ENCODE data around the gene TNRC6A.
A peak's percentile ranks its signal among the peaks of the same experiment; 100 is the strongest.
"Not testable (repeated sequence)": the region's sequence is repeated elsewhere in the genome, so short reads cannot be mapped to it uniquely, and the experiment has no call there.

Gene TNRC6A

DNA sequence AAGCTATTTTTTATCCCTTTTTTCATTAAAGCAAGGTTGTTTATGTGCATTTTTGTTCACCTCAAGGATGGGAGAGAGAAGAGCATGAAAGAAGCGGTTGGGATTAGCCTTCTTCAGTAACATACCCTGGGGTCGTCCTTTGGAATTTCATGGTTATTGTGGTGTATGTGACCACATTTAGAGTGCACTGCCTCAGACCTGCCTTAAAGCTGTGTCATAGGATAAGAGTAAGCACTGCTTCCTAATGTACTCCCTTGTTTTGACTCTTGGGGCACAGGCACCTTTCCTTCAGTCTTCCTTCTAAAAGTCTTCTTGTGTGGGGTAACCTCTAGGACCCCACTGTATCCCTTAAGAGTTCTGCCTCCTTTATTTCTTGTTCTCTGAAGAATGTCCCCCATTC, 28.9 kb downstream of the TNRC6A start:
- DNase-seq (ENCODE audit: low read depth): no peak

DNA sequence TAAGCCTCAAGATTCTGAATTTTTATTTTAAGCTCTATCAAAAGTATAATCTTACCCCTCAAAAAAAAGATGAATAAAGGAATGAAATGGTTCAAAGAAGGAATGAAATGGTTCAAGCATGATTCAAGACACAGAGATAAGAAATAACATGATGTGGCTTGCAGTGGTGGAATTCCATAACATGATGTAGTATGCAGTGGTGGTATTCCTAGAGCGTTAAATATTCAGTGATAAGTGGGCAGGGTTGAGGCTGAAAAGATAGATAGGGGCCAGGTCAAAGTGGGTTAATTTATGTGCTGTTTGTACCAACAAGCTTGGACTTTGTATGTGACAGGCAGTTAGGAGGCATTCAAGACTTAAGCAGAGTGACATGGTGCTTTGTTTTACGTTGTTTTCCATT, 29.6 kb downstream of the TNRC6A start:
- no peak for DNase-seq (ENCODE audit: low read depth)

DNA sequence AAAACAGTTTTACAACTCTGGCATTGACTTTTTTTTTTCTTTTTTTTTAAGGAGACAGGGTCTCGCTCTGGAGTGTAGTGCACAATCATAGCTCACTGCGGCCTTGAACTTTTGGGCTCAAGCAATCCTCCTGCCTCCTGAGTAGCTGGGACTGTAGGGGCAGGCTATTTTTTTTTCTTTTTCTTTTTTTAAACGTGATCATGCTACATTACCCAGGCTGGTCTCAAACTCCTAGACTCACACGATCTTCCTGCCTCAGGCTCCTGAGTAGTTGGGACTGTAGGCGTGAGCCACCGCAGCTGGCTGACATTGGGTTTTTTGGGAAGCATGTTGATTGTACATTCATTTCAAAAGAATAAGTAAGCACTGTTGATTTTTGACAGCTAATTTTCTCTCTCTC, 32.1 kb downstream of the TNRC6A start:
- no peak for DNase-seq (ENCODE audit: low read depth)

DNA sequence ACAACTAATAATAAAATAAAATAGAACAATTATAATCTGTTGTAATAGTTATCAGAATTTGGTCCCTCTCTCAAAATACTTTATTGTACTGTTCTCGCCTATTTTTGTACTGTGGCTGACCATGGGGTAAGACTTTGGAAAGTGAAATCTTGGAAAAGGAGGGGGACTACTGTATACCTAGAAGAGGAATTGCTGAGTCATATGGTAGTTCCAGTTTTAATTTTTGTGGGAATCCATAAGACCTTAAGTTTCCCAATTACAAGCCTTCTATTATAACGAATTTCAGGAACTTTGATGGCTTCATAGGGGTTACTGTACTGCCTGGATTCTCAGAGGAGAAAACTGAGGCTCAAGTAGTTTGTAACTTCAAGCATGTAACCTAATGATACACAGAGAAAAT, 35.5 kb downstream of the TNRC6A start:
- DNase-seq (ENCODE audit: low read depth): no peak

DNA sequence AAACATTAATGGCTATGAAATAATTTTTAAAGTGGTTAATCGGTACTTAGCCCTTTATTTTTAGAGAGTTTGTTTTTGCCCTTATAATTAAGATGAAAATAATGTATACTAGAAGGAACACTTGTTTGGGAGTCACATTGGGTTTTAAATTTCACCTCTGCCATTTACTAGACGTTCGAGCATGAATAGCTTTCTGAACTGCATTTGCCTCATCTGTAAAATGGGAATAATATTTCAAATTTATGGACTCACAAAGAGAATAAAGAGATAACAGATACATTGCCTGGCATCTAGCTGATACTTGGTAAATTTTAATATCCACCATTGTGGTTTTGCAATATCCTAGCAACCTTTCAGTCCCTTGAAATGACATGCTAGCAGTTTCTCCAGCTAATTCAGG, 36.6 kb downstream of the TNRC6A start:
- no peak for DNase-seq (ENCODE audit: low read depth)

DNA sequence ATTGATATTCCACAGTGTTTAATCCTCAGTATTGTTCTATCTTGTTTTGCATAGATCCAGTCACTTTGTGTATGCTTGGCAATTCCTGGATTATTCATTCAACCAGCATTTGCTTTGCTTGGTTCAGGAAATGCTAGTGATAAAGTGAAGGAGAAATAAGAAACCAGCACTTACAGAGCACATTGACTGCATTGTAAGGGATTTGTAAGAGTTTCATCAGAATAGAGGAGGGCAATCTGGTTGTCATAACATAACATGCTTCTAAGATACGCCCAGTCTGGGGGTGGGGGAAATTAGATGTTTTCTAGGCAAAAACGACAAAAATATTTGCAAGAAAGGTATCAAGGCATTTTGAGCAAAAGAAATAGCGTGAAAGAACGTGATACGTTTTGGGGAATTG, 40.4 kb downstream of the TNRC6A start:
- DNase-seq (ENCODE audit: low read depth): peak; percentile 20

DNA sequence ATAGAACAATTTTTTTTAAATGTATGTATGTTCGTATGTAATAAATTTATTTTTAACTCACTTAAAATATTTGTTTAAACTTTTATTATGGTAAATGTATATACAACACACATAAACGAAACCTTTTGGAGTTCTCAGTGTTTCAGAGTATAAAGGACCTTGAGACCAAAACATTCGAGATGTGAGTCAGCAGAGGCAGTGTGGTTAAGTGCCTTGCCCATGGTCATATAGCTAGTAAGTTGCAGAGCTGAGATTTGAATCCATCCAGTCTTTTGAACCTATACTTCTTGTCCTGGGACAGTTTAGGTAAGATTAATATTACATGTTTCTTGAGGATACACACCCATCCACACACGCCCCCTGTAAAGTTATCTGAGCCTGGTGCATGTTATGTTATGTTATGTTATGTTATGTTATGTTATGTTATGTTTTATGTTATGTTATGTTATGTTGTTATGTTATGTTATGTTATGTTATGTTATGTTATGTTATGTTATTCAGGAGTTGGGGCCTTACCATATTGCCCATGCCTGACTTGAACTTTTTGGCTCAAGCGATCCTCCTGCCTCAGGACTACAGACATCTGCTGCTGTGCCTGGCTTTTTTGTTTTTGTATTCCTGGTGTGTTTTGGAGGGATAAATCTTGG, 41.8 kb downstream of the TNRC6A start:
- DNase-seq (ENCODE audit: low read depth): no peak

DNA sequence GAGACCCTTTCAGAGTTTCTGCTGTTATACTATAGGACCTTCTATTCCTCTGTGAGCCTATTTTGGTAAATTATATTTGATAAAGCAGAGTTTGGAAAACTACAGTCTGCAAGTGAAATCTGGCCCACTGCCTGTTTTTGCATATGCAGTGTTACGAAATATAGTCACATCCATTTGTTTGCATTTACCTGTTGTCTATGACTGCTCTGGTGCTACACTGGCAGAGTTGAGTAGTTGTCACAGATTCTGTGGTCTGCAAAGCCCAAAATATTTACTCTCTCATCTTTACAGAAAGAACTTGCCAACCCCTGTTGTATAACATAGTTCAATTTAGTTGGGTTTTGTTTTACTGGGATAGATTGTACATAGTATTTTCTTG, 42.3 kb downstream of the TNRC6A start:
- DNase-seq (ENCODE audit: low read depth): no peak

DNA sequence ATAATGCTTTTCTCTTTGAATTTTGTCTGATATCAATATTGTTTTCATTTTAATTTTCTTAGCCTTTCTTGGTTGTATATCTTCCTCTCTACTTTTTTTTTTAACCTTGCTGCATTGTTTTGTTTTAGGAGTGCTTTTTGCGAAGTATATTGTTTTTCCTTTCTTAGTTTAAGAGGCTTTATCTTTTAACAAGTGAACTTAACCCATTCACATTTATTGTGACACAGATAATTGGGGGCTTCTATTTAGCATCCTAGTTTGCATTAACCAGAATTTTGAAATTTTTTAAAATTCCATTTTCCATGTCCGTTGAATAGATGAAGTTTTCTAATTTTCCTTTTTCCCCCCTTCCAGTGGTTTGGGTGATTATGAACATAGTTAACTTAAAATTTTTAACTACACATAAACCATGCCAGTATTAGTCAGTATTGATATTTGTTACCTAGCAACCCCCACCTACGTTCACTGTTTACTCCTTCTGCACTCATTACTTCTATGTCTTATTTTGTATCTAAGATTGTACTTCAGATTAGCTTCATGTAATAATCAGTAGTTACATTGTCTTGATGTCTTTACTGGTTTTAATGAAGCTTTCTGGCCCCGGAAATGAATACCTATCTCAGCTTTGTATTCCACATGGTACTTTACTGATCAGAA, 44.4 kb downstream of the TNRC6A start:
- DNase-seq (ENCODE audit: low read depth): no peak

DNA sequence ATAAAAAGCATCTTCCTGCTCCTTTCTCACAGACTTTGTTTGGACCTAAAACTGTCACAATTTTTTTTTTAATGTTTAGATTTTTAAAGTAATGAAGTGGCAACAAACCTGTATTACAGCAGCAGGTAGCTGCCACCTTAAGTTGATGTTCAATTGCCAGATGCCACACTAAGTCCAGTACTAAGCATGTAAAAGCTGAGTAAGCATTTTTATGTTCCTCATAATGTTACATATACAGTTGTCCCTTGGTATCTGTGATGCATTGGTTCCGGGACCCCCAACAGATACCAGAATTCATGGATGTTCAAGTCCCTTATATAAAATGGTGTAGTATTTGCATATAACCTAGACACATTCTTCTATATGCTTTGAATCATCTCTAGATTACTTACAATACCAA, 45.1 kb downstream of the TNRC6A start:
- no peak for DNase-seq (ENCODE audit: low read depth)

DNA sequence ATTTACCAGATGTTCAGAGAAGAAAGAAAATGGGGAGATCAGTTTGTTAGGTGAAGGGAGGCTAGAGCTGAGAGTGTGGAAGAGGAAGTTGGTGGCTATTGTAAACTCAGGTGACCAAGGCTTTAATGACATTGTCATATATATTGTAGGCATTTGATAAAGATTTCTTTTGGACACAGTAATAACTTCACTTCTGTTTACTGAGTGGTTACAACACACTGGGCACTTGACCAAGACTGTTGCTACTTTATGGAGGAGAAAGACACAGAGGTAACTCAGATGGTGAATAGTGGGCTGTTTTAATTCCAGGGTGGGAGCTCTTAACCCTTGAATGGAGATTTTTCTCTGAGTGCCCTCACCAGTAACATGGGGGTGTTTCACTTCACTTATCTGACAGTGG, 46.0 kb downstream of the TNRC6A start:
- no peak for DNase-seq (ENCODE audit: low read depth)

DNA sequence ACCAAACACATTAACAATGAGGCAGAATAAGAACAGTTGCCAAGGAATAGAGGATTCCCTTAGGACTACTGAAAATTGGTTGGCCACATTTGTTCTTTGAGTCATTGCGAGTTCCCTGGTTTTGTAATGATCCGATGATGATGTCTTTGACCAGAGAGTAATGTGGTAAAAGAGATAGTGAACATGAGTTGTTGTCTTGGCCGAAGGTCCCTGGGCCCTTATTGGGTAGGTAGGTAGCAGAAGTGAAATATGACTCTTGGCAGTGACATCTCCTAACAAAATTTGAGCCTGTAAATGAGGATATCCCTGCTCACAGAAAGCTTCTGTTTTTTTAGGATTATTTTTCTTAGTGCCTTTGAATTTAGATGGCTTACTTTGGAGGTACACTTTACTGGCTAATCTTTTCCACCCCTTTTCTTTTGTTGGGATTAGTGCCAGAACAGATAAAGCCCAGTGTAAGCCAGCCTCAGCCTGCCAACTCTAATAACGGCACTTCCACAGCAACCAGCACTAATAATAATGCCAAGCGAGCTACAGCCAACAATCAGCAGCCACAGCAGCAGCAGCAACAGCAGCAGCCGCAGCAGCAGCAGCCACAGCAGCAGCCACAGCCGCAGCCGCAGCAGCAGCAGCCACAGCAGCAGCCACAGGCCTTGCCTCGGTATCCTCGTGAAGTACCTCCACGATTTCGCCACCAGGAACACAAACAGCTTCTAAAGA, 47.2 kb downstream of the TNRC6A start:
- DNase-seq (ENCODE audit: low read depth): peak; percentile 21

DNA sequence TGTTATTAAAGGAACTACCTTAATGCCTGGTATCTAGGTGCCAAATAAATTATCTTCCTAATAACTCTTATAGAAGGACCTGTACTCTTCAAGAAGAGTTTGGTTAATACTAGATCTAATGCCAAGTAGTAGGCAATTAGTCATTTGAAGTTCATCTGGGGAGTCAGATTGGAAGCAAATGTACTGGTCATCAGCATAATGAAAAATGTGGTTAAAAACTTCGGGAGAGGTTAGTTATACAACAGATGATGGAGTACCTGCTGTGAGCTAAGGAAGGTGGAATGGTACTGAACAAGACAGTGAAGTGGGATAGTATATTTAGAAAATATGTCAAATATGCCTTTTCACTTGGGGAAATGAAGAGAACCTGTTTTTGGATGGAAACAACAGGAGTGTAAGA, 49.2 kb downstream of the TNRC6A start:
- DNase-seq (ENCODE audit: low read depth): no peak

DNA sequence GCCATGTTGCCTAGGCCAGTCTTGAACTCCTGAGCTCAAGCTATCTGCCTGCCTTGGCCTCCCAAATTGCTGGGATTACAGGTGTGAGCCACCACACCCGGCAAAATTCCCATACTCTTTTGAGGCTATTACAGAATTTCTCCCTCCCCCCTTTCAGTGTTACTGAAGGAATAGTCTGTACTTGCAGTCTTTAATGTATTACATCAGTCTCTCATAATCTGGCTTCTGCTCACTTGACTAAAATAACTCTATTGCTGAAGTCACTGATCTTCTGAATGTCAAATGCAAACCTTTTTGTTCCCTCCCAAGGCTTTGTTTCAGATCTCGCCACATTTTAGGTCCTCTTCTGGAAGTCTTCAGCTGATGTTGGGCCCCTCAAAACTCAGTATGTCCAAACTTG, 51.8 kb downstream of the TNRC6A start:
- DNase-seq (ENCODE audit: low read depth): no peak

DNA sequence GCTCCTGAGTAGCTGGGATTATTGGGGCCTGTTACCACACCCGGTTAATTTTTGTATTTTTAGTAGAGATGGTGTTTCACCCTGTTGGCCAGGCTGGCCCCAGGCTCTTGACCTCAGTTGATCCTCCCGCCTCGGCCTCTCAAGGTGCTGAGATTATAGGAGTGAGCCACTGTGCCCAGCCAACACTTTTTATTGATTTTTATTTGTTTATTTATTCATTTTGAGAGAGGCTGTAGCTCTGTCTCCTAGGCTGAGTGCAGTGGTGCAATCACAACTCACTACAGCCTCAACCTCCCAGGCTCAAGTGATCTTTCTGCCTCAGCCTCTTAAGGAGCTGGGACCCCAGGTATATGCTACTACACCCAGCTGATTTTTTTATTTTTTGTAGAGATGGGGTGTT, 54.7 kb downstream of the TNRC6A start:
- DNase-seq (ENCODE audit: low read depth): no peak

DNA sequence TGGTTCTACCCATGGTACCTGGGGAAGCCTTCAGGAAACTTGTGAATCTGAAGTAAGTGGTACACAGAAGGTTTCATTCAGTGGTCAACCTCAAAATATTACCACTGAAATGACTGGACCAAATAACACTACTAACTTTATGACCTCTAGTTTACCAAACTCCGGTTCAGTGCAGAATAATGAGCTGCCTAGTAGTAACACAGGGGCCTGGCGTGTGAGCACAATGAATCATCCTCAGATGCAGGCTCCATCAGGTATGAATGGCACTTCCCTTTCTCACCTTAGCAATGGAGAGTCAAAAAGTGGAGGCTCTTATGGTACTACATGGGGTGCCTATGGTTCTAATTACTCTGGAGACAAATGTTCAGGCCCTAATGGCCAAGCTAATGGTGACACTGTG, 60.4 kb downstream of the TNRC6A start:
- DNase-seq (ENCODE audit: low read depth): no peak

DNA sequence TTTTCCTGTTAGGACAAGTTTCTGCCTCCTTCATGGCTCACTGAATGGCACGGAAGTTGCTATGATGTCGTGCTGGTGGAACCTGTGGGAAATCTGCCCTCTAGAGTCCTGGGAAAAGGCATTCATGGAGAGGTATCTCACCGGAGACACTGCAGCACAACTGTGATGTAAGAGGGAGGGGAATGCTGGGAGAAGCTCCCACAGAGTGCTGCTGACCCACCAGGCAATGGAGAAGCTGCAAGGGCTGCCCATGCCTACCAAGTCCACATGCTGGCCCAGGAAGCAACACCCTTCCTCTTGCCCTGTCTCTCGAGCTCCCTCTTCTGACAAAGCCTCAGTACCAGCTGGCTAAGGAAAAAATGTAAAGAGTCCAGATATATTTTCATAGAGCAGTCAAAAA, 71.1 kb downstream of the TNRC6A start:
- DNase-seq (ENCODE audit: low read depth): no peak

DNA sequence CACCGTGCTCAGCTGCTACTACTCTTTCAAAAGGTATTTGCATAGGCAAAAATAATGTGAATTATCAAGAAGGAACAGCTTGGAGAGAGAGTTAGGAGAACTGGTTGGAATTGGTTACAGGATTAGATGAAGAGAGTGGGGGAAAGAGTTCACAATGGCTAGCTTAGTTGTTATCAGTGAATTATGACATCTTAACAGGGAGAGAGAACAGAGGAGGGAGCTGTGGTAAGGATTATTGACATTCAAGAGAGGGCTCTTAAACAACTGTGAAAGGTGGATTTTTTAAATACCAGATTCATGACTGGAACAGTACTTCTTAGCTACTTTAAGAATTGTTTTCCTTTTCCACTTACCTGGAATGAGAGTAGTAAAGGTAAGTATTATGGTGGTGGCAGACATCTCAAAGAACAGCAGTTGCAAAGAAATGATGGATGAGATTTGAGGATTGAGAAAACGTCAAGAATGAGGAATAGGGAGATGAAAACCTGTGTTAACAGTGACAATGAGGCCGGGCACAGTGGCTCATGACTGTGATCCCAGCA, 72.4 kb downstream of the TNRC6A start:
- no peak for DNase-seq (ENCODE audit: low read depth)

DNA sequence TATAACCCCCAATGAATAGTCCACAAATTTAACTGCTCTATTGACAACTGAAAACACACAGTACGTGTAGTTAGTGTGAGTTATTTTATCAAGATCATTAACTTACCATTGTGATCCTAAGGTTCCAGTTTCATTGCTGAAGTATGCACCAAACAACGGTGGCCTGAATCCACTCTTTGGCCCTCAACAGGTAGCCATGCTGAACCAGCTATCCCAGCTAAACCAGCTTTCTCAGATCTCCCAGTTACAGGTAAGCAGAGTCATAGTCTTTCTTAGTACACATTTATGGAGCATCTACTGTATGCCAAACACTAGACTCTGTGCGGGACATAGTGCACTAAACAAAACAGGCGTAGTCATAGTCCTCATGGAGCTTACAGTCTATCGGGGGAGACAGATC, 76.0 kb downstream of the TNRC6A start:
- no peak for DNase-seq (ENCODE audit: low read depth)

DNA sequence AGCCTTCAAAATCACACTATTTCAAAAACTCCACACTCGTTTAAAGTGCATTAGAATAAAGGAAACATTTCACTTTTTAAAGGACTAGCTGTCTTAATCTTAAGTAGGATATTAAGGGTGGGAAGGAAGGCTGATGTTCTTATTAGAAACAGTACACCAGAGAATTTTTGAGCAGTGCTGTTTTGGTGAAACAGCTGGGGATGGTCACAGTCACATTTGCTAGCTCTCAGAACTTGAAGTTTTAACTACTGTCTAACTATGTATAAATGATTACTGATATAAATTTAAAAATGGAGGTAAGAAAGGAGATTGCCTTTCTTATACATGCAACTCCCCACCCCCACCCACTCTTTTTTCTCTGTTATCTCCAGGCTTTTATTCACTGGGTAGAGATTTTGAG, 77.8 kb downstream of the TNRC6A start:
- DNase-seq (ENCODE audit: low read depth): no peak

DNA sequence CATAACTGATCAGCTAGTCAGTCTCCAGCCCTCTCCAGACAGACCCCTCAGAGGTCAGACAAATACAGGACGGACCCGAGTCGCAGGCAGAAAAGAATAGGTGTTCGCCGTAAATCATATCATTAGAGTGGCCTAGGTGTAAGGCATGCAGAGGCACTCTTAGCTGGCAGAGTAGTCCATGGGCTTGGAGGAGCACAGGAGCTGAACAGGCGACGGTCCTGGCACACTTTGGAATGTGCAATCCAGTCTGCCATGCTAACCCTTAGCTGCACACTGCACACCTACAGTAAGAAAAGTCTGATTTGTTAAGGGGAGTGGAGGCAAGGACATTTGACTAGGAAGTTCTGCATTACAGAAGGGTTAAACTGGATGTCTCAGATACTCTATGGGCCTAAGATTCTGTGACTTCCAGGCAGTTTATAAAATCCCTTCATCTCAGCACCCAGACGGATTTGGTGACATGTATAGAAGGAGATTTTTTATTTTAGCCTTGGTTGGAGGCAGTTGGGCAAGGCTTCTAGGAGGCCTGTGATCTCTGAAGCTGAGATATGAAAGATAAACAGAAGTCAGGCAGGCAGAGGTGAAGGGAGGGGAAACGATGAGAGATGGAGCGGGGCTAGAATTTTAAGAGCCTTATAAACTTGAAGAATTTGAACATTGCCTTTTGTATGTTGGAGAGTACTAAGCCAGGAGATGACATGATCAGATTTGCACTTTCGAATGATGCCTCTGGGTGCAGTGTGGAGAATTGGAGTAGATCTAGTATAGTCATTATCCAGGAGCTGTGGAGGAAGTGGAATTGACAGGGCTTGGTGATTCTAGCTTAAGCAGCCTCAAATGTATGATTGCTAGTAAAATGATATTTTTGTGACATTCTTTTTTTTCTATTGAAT, 81.7 kb downstream of the TNRC6A start:
- DNase-seq (ENCODE audit: low read depth): no peak

DNA sequence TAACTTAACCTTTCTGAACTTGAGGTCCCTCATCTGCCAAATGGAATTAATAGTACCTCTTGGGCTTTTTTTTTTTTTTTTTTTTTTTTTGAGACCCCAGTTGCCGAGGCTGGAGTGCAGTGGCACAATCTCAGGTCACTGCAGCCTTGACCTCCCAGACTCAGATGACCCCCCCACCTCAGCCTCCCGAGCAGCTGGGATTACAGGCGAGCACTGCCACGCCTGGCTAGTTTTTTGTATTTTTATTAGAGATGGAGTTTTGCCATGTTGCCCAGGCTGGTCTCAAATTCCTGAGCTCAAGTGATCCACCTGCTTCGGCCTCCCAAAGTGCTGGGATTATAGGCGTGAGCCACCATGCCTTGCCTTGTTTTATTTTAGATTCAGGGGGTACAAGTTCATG, 83.4 kb downstream of the TNRC6A start:
- DNase-seq (ENCODE audit: low read depth): not testable (repeated sequence)

All from GM04503 (cell line).